ENCODE measurements around the gene DNAH2. TPM values are rescaled to one million over a fixed set of nuclear protein-coding genes. Genes with fewer than 3 reads are reported as not detected.
"Not testable (repeated sequence)": the region's sequence is repeated elsewhere in the genome, so short reads cannot be mapped to it uniquely, and the experiment has no call there.

Gene DNAH2
- total and polyA plus RNA-seq, 2 donors (not counting 3 experiments of a cell fraction or from before 2014, with no cell fraction given), result 0.10 to 0.11 TPM

GRCh38 chr17:7859028-7859427 is 141.5 kb downstream of the DNAH2 start:
- dilution Hi-C loops (cut with MboI; ENCODE audit: extremely low pct_ligation_motif_present, low sequenced_read_pairs) (no loop called here), intact Hi-C loops (cut with micrococcal nuclease) (loop anchor here (5.0 to 10.0 kb wide), 2 partner anchors 622 to 834 kb away; partner anchors contain the start of genes BCL6B and PHF23)
- DNase-seq (ENCODE audit: low read depth, low spot score), result no peak
- Histone ChIP-seq H2AFZ (ENCODE audit: low read depth, low read length) (no peak overlapping the region), H3K36me3 (ENCODE audit: control insufficient read depth in 2 of 2, extremely low read depth in 1 of 2, insufficient read depth in 2 of 2, low read length in 2 of 2) (no peaks in the 10 kb centered on the region), H3K9ac (replicated peaks; ENCODE audit: extremely low read depth, insufficient read depth, low read length) (peak overlapping the region; percentile 96), H4K20me1 (replicated peaks; ENCODE audit: control insufficient read depth, extremely low read depth, insufficient read depth, low read length) (peaks cover 2% of the 10 kb centered on the region), H3K4me2 (ENCODE audit: insufficient read depth, low read length) (peak overlapping the region; percentile 92), H3K27me3 (ENCODE audit: control insufficient read depth in 2 of 2, insufficient read depth in 2 of 2, low read length in 2 of 2) (no peaks in the 10 kb centered on the region), H3K9me1 (replicated peaks; ENCODE audit: control insufficient read depth, extremely low read depth, insufficient read depth, low read length) (no peaks in the 10 kb centered on the region), H3K79me2 (ENCODE audit: control insufficient read depth, insufficient read depth, low read length) (peaks cover 2% of the 10 kb centered on the region), H3K9me3 (replicated peaks; ENCODE audit: control insufficient read depth, insufficient read depth, low read length) (no peaks in the 10 kb centered on the region), H3K4me3 (replicated peaks in 1 of 3; ENCODE audit: insufficient read depth in 1 of 3, low read depth in 1 of 3, low read length in 3 of 3) (peak overlapping the region in 2 of 3 experiments; percentile 53 to 78), H3K27ac (ENCODE audit: insufficient read depth, low read depth, low read length) (no peak overlapping the region), H3K4me1 (ENCODE audit: control insufficient read depth, extremely low read depth, insufficient read depth, low read length) (peaks cover 35% of the 10 kb centered on the region)
- BruUV-seq (replicated peaks), result no TSS peak
- POLR2A ChIA-PET, result no interaction called here
- no peak for TF ChIP-seq MYC (IDR thresholded peaks at IDR 0.05; ENCODE audit: low read depth, low read length)
- CTCF ChIA-PET, result interaction anchor here (0.6 to 2.0 kb wide), 7 partner anchors 14 to 131 kb away, joined by 3 to 11 read pairs (median 4); partner anchors contain the start of gene KDM6B
- no peak for FAIRE-seq

GRCh38 chr17:7862692-7863437 is 145.3 kb downstream of the DNAH2 start:
- DNase-seq (ENCODE audit: low read depth, low spot score), result peak; percentile 57
- no peak overlapping the region for H3K4me3 ChIP-seq (replicated peaks in 1 of 3; ENCODE audit: insufficient read depth in 1 of 3, low read depth in 1 of 3, low read length in 3 of 3)
- H3K36me3 ChIP-seq (ENCODE audit: control insufficient read depth in 2 of 2, extremely low read depth in 1 of 2, insufficient read depth in 2 of 2, low read length in 2 of 2), result no peaks in the 10 kb centered on the region
- H3K4me2 ChIP-seq (ENCODE audit: insufficient read depth, low read length), result no peak overlapping the region
- H3K27ac ChIP-seq (ENCODE audit: insufficient read depth, low read depth, low read length), result no peak overlapping the region
- peaks cover 2% of the 10 kb centered on the region for H4K20me1 ChIP-seq (replicated peaks; ENCODE audit: control insufficient read depth, extremely low read depth, insufficient read depth, low read length)
- H3K27me3 ChIP-seq (ENCODE audit: control insufficient read depth in 2 of 2, insufficient read depth in 2 of 2, low read length in 2 of 2), result no peaks in the 10 kb centered on the region
- POLR2A ChIA-PET, result no interaction called here
- intact Hi-C loops (cut with micrococcal nuclease), result loop anchor here (1.0 kb wide), 5 partner anchors 24 to 194 kb away; no protein-coding TSS in a partner anchor
- dilution Hi-C loops (cut with MboI; ENCODE audit: extremely low pct_ligation_motif_present, low sequenced_read_pairs), result no loop called here
- H3K9me3 ChIP-seq (replicated peaks; ENCODE audit: control insufficient read depth, insufficient read depth, low read length), result no peaks in the 10 kb centered on the region
- BruUV-seq (replicated peaks), result no TSS peak
- H3K9me1 ChIP-seq (replicated peaks; ENCODE audit: control insufficient read depth, extremely low read depth, insufficient read depth, low read length), result no peaks in the 10 kb centered on the region
- TF ChIP-seq MAX (IDR thresholded peaks at IDR 0.05; ENCODE audit: insufficient read depth, insufficient read length), result no peak
- peak; percentile 46 to 63 for TF ChIP-seq CTCF (IDR thresholded peaks at IDR 0.05; ENCODE audit: extremely low read depth in 1 of 2, insufficient read depth in 1 of 2, low read depth in 1 of 2, low read length in 2 of 2)
- no peak for FAIRE-seq
- H3K4me1 ChIP-seq (ENCODE audit: control insufficient read depth, extremely low read depth, insufficient read depth, low read length), result peaks cover 15% of the 10 kb centered on the region
- CTCF ChIA-PET, result interaction anchor here (0.7 to 5.2 kb wide), 25 partner anchors 10 to 833 kb away, joined by 3 to 58 read pairs (median 4); partner anchors contain the start of gene KDM6B
- H3K9ac ChIP-seq (replicated peaks; ENCODE audit: extremely low read depth, insufficient read depth, low read length), result no peak overlapping the region
- no peaks in the 10 kb centered on the region for H3K79me2 ChIP-seq (ENCODE audit: control insufficient read depth, insufficient read depth, low read length)
- H2AFZ ChIP-seq (ENCODE audit: low read depth, low read length), result no peak overlapping the region

- H3K36me3 ChIP-seq (ENCODE audit: control insufficient read depth in 2 of 2, extremely low read depth in 1 of 2, insufficient read depth in 2 of 2, low read length in 2 of 2); H3K4me3 ChIP-seq (replicated peaks in 1 of 3; ENCODE audit: insufficient read depth in 1 of 3, low read depth in 1 of 3, low read length in 3 of 3); H3K4me2 ChIP-seq (ENCODE audit: insufficient read depth, low read length); POLR2A ChIA-PET; DNase-seq (ENCODE audit: low read depth, low spot score); H3K9ac ChIP-seq (replicated peaks; ENCODE audit: extremely low read depth, insufficient read depth, low read length); H3K27ac ChIP-seq (ENCODE audit: insufficient read depth, low read depth, low read length); H3K27me3 ChIP-seq (ENCODE audit: control insufficient read depth in 2 of 2, insufficient read depth in 2 of 2, low read length in 2 of 2); BruUV-seq (replicated peaks); H4K20me1 ChIP-seq (replicated peaks; ENCODE audit: control insufficient read depth, extremely low read depth, insufficient read depth, low read length); dilution Hi-C loops (cut with MboI; ENCODE audit: extremely low pct_ligation_motif_present, low sequenced_read_pairs); FAIRE-seq; H3K9me3 ChIP-seq (replicated peaks; ENCODE audit: control insufficient read depth, insufficient read depth, low read length); H3K9me1 ChIP-seq (replicated peaks; ENCODE audit: control insufficient read depth, extremely low read depth, insufficient read depth, low read length); intact Hi-C loops (cut with micrococcal nuclease); H3K79me2 ChIP-seq (ENCODE audit: control insufficient read depth, insufficient read depth, low read length); H2AFZ ChIP-seq (ENCODE audit: low read depth, low read length); H3K4me1 ChIP-seq (ENCODE audit: control insufficient read depth, extremely low read depth, insufficient read depth, low read length): not testable (repeated sequence)
- CTCF ChIA-PET, result interaction anchor here (0.6 to 5.2 kb wide), 14 partner anchors 25 to 193 kb away, joined by 3 to 58 read pairs (median 4); partner anchors contain the start of genes CHD3 and RNF227
These were observed 146.8 kb downstream of the DNAH2 start for GRCh38 chr17:7864384-7864783.
